GM12878 (cell line): ENCODE data around the gene CNNM4.

Experiments
- CBFB ChIP-seq: IDR thresholded peaks from 2 replicates; pipeline ENCODE4 v1.6.1; 2016; ENCODE audit warnings: antibody characterized with exemption, low read depth
- CEBPB ChIP-seq, 2 experiments: fragments of 150-350 bp in 1 of 2; IDR thresholded peaks; 2 replicates each; pipeline ENCODE4 v1.6.1; 2012 to 2014; ENCODE audit warnings: low read depth in 2 of 2, low read length in 2 of 2, borderline replicate concordance in 1 of 2, inconsistent platforms in 1 of 2
- CTCF ChIP-seq, 3 experiments: IDR thresholded peaks in 2 of 3; conservative IDR thresholded peaks in 1 of 3; 2 replicates each; pipeline ENCODE4 v1.5.1; 2011; ENCODE audit warnings: low read depth in 3 of 3, low read length in 3 of 3, mild to moderate bottlenecking in 3 of 3, control low read depth in 2 of 3, moderate library complexity in 2 of 3, inconsistent platforms in 1 of 3, mixed read lengths in 1 of 3; ENCODE audit not compliant: control insufficient read depth in 2 of 3, insufficient read depth in 1 of 3; ENCODE audit errors: extremely low read depth in 1 of 3
- POLR2A ChIP-seq: IDR thresholded peaks from 2 replicates; pipeline ENCODE4 v1.6.1; 2011; ENCODE audit warnings: low read depth, mild to moderate bottlenecking, low read length
- POLR2AphosphoS5 ChIP-seq: IDR thresholded peaks from 2 replicates; pipeline ENCODE4 v1.6.1; 2011; ENCODE audit warnings: mild to moderate bottlenecking, low read length, inconsistent platforms
- SRF ChIP-seq, 2 experiments: IDR thresholded peaks; 2 replicates each; pipeline ENCODE4 v1.6.1; 2011; ENCODE audit warnings: low read depth in 2 of 2, low read length in 2 of 2, mild to moderate bottlenecking in 1 of 2, moderate library complexity in 1 of 2
- ZNF274 ChIP-seq: IDR thresholded peaks from one replicate; pipeline ENCODE4 v1.8.0; 2011; ENCODE audit not compliant: insufficient read length, insufficient read depth

GRCh38 chr2:96747061-96747617 is 13.6 kb upstream of the CNNM4 start:
- no peak for TF ChIP-seq POLR2AphosphoS5
- TF ChIP-seq ZNF274 = no peak
- TF ChIP-seq POLR2A = no peak
- TF ChIP-seq CEBPB (IDR thresholded peaks at IDR 0.05; ENCODE audit: borderline replicate concordance in 1 of 2, low read depth in 2 of 2, low read length in 2 of 2) = no peak
- no peak for TF ChIP-seq CBFB
- TF ChIP-seq CTCF (IDR thresholded peaks at IDR 0.05 in 2 of 3, conservative IDR thresholded peaks at IDR 0.05 in 1 of 3; ENCODE audit: control insufficient read depth in 2 of 3, extremely low read depth in 1 of 3, insufficient read depth in 1 of 3, low read depth in 3 of 3, low read length in 3 of 3) = no peak
- TF ChIP-seq SRF (IDR thresholded peaks at IDR 0.05; ENCODE audit: low read depth in 2 of 2, low read length in 2 of 2) = no peak
